HG03097 (cell line): ENCODE measurements around the gene GSTM1.

Source experiments
- ATAC-seq: cut with Tn5 transposase; IDR thresholded peaks from one replicate; pipeline ENCODE4 v1.9.1; 2021; ENCODE audit not compliant: unreplicated experiment, low FRiP score

GSTM1 gene

GRCh38 chr1:109687641-109688499, at the start of gene GSTM1:
Gene GSTM1, plus strand, starts transcription at chr1:109687817. Its CDS starts 57 bp downstream, at chr1:109687874.
- ATAC-seq: peak; percentile 96

- no peak for ATAC-seq
These were observed 48.4 kb upstream of the GSTM1 start for GRCh38 chr1:109639063-109639840.

GRCh38 chr1:109639841-109640184, 47.8 kb upstream of the GSTM1 start:
- ATAC-seq: no peak

- no peak for ATAC-seq
These were observed 47.2 kb upstream of the GSTM1 start for GRCh38 chr1:109640285-109640865.

GRCh38 chr1:109641078-109641740, 46.4 kb upstream of the GSTM1 start:
- ATAC-seq: no peak

- no peak for ATAC-seq
These were observed 45.8 kb upstream of the GSTM1 start for GRCh38 chr1:109641861-109642260.

GRCh38 chr1:109642626-109643025, 45.0 kb upstream of the GSTM1 start:
- no peak for ATAC-seq

GRCh38 chr1:109643385-109644230, 44.0 kb upstream of the GSTM1 start:
- ATAC-seq: peak; percentile 70

- ATAC-seq: no peak
These were observed 42.9 kb upstream of the GSTM1 start for GRCh38 chr1:109644670-109645069.

- no peak for ATAC-seq
These were observed 38.1 kb upstream of the GSTM1 start for GRCh38 chr1:109649491-109649914.

- ATAC-seq: no peak
These were observed 37.0 kb upstream of the GSTM1 start for GRCh38 chr1:109650609-109651008.

- no peak for ATAC-seq
These were observed 35.2 kb upstream of the GSTM1 start for GRCh38 chr1:109652402-109652801.

GRCh38 chr1:109653306-109653705, 34.3 kb upstream of the GSTM1 start:
- no peak for ATAC-seq

GRCh38 chr1:109654519-109654918, 33.1 kb upstream of the GSTM1 start:
- ATAC-seq: no peak

GRCh38 chr1:109655615-109656519, 31.8 kb upstream of the GSTM1 start, which contains the start of gene GSTM4:
Gene GSTM4, plus strand, starts transcription at chr1:109656099. Its CDS starts 291 bp downstream, at chr1:109656390.
- ATAC-seq: peak; percentile 84

GRCh38 chr1:109657395-109657794, 30.2 kb upstream of the GSTM1 start:
- ATAC-seq: no peak

- ATAC-seq: no peak
These were observed 29.6 kb upstream of the GSTM1 start for GRCh38 chr1:109657970-109658369.

- no peak for ATAC-seq
These were observed 29.0 kb upstream of the GSTM1 start for GRCh38 chr1:109658533-109659042.

GRCh38 chr1:109659145-109659544, 28.5 kb upstream of the GSTM1 start:
- no peak for ATAC-seq
